ENCODE results near the gene PCDHA1. TPM values are rescaled to one million over a fixed set of nuclear protein-coding genes. Genes with fewer than 3 reads are reported as not detected.

PCDHA1 gene
- total RNA-seq, 4 donors from 2014 or later: not detected

GRCh38 chr5:140927228-140927573 is 141.3 kb downstream of the PCDHA1 start:
- DNase-seq (ENCODE audit: low spot score): no peak
- ATAC-seq (ENCODE audit: low FRiP score): peak; percentile 31
- no peak for TF ChIP-seq CTCF (IDR thresholded peaks at IDR 0.05)

- TF ChIP-seq CTCF (IDR thresholded peaks at IDR 0.05): no peak
- no peak for DNase-seq (ENCODE audit: low spot score)
- no peak for ATAC-seq (ENCODE audit: low FRiP score)
These were observed 149.1 kb downstream of the PCDHA1 start for GRCh38 chr5:140934964-140935606.

GRCh38 chr5:140946578-140946977 is 160.6 kb downstream of the PCDHA1 start:
- no peak for TF ChIP-seq CTCF (IDR thresholded peaks at IDR 0.05)

GRCh38 chr5:140951636-140952035 is 165.7 kb downstream of the PCDHA1 start:
- TF ChIP-seq CTCF (IDR thresholded peaks at IDR 0.05): no peak
- ATAC-seq (ENCODE audit: low FRiP score) (no peak), DNase-seq (ENCODE audit: low spot score) (no peak)

More at GRCh38 chr5:140946578-140946977, 160.6 kb downstream of the PCDHA1 start:
- DNase-seq (ENCODE audit: low spot score): no peak
- no peak for ATAC-seq (ENCODE audit: low FRiP score)

- no peak for TF ChIP-seq CTCF (IDR thresholded peaks at IDR 0.05)
- no peak for DNase-seq (ENCODE audit: low spot score)
- ATAC-seq (ENCODE audit: low FRiP score): no peak
These were observed 167.3 kb downstream of the PCDHA1 start for GRCh38 chr5:140953234-140953633.

GRCh38 chr5:140962190-140962589 is 176.2 kb downstream of the PCDHA1 start:
- TF ChIP-seq CTCF (IDR thresholded peaks at IDR 0.05): no peak
- no peak for ATAC-seq (ENCODE audit: low FRiP score)
- no peak for DNase-seq (ENCODE audit: low spot score)

GRCh38 chr5:140964356-140964755 is 178.4 kb downstream of the PCDHA1 start:
- no peak for TF ChIP-seq CTCF (IDR thresholded peaks at IDR 0.05)
- no peak for DNase-seq (ENCODE audit: low spot score)
- no peak for ATAC-seq (ENCODE audit: low FRiP score)
